ENCODE measurements around the gene ENTPD1.

DNA sequence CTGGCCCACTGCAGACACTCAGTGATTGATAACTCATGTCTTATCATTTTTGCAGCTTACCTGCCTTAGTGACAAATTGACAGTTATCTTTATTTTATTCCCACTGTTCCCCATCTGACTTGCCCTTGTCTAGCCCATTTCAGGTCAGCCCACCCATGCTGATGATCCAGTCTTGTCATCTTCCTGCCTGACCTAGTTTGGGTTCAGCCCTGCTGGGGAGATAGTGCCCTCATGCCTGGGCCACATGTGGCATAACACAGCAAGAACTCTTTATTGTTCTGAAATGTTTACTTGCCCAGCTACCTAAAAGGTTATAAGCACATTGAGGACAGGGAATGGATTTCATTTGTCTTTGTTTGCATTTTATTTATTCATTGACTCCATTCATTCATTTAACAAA is 75.6 kb downstream of the ENTPD1 start:
- TF ChIP-seq CBFB (CRISPR knock-in tag; IDR thresholded peaks at IDR 0.05) (no peak), JUND (IDR thresholded peaks at IDR 0.05; ENCODE audit: borderline replicate concordance, low read depth, low read length) (no peak), JUND (tag; IDR thresholded peaks at IDR 0.05; ENCODE audit: borderline replicate concordance, low read depth, low read length) (no peak), SIX5 (IDR thresholded peaks at IDR 0.05; ENCODE audit: borderline replicate concordance in 1 of 2, insufficient read depth in 1 of 2, low read depth in 1 of 2, low read length in 2 of 2) (no peak), TAF1 (IDR thresholded peaks at IDR 0.05; ENCODE audit: control insufficient read depth, extremely low read depth, insufficient read depth, low read length, severe bottlenecking) (no peak), ZNF263 (CRISPR knock-in tag; IDR thresholded peaks at IDR 0.05; ENCODE audit: borderline replicate concordance) (no peak), ZKSCAN8 (CRISPR knock-in tag; IDR thresholded peaks at IDR 0.05) (no peak), BCLAF1 (IDR thresholded peaks at IDR 0.05; ENCODE audit: borderline replicate concordance in 1 of 2, control insufficient read depth in 1 of 2, low read depth in 2 of 2, low read length in 1 of 2) (no peak), UBTF (IDR thresholded peaks at IDR 0.05; ENCODE audit: borderline replicate concordance in 1 of 2, low read depth in 2 of 2, low read length in 2 of 2) (no peak), RUNX1 (IDR thresholded peaks at IDR 0.05; ENCODE audit: low read depth) (no peak)
- TF ChIP-seq, protein P1, sequence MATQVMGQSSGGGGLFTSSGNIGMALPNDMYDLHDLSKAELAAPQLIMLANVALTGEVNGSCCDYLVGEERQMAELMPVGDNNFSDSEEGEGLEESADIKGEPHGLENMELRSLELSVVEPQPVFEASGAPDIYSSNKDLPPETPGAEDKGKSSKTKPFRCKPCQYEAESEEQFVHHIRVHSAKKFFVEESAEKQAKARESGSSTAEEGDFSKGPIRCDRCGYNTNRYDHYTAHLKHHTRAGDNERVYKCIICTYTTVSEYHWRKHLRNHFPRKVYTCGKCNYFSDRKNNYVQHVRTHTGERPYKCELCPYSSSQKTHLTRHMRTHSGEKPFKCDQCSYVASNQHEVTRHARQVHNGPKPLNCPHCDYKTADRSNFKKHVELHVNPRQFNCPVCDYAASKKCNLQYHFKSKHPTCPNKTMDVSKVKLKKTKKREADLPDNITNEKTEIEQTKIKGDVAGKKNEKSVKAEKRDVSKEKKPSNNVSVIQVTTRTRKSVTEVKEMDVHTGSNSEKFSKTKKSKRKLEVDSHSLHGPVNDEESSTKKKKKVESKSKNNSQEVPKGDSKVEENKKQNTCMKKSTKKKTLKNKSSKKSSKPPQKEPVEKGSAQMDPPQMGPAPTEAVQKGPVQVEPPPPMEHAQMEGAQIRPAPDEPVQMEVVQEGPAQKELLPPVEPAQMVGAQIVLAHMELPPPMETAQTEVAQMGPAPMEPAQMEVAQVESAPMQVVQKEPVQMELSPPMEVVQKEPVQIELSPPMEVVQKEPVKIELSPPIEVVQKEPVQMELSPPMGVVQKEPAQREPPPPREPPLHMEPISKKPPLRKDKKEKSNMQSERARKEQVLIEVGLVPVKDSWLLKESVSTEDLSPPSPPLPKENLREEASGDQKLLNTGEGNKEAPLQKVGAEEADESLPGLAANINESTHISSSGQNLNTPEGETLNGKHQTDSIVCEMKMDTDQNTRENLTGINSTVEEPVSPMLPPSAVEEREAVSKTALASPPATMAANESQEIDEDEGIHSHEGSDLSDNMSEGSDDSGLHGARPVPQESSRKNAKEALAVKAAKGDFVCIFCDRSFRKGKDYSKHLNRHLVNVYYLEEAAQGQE (IDR thresholded peaks at IDR 0.05; ENCODE audit: borderline replicate concordance), result no peak
- TF ChIP-seq, protein P1 (CRISPR knock-in tag; IDR thresholded peaks at IDR 0.05; ENCODE audit: low read depth), result no peak

All from K562 (cell line).